ENCODE measurements around the gene FBXL7. TPM values are rescaled to one million over a fixed set of nuclear protein-coding genes. Genes with fewer than 3 reads are reported as not detected.
A peak's percentile ranks its signal among the peaks of the same experiment; 100 is the strongest.

Gene FBXL7
- 21.6 TPM for total RNA-seq
- long read RNA-seq, partial matches to known transcripts, result 1 of 12 reads
- long read RNA-seq, other reads (novel, unspliced or antisense), result 11 of 12 reads

GRCh38 chr5:15499528-15500324 lies at the start of gene FBXL7:
FBXL7 (plus strand) TSS chr5:15500180.
- ATAC-seq (peak; percentile 91), DNase-seq (peak; percentile 92)
- intact Hi-C loops (cut with micrococcal nuclease), result loop anchor here (10.0 kb wide), 1 partner anchor 295 kb away; no protein-coding TSS in a partner anchor

GRCh38 chr5:15450473-15450872 lies 49.5 kb upstream of the FBXL7 start:
- DNase-seq, result no peak
- intact Hi-C loops (cut with micrococcal nuclease), result no loop called here
- ATAC-seq, result no peak

GRCh38 chr5:15450949-15451348 lies 49.0 kb upstream of the FBXL7 start:
- intact Hi-C loops (cut with micrococcal nuclease), result no loop called here
- no peak for DNase-seq
- no peak for ATAC-seq

- intact Hi-C loops (cut with micrococcal nuclease), result no loop called here
- DNase-seq (no peak), ATAC-seq (peak; percentile 55)
Observed at GRCh38 chr5:15452030-15452429, 48.0 kb upstream of the FBXL7 start.

- DNase-seq (no peak), ATAC-seq (no peak)
- intact Hi-C loops (cut with micrococcal nuclease), result no loop called here
Observed at GRCh38 chr5:15452781-15453180, 47.2 kb upstream of the FBXL7 start.

- intact Hi-C loops (cut with micrococcal nuclease), result no loop called here
- no peak for DNase-seq
Observed at GRCh38 chr5:15459200-15459599, 40.8 kb upstream of the FBXL7 start.

GRCh38 chr5:15463231-15463980 lies 36.6 kb upstream of the FBXL7 start:
- intact Hi-C loops (cut with micrococcal nuclease), result loop anchor here (10.0 kb wide), 1 partner anchor 531 kb away; no protein-coding TSS in a partner anchor
- ATAC-seq (no peak), DNase-seq (no peak)

More at GRCh38 chr5:15459200-15459599, 40.8 kb upstream of the FBXL7 start:
- ATAC-seq, result no peak

GRCh38 chr5:15472116-15472515 lies 27.9 kb upstream of the FBXL7 start:
- intact Hi-C loops (cut with micrococcal nuclease), result no loop called here
- ATAC-seq (no peak), DNase-seq (no peak)

- ATAC-seq (no peak), DNase-seq (no peak)
- intact Hi-C loops (cut with micrococcal nuclease), result no loop called here
Observed at GRCh38 chr5:15474143-15474719, 25.7 kb upstream of the FBXL7 start.

GRCh38 chr5:15475367-15475766 lies 24.6 kb upstream of the FBXL7 start:
- intact Hi-C loops (cut with micrococcal nuclease), result no loop called here
- ATAC-seq (no peak), DNase-seq (no peak)

GRCh38 chr5:15476977-15477376 lies 23.0 kb upstream of the FBXL7 start:
- no peak for DNase-seq
- intact Hi-C loops (cut with micrococcal nuclease), result no loop called here
- ATAC-seq, result no peak

- DNase-seq (no peak), ATAC-seq (no peak)
- intact Hi-C loops (cut with micrococcal nuclease), result no loop called here
Observed at GRCh38 chr5:15480436-15480835, 19.5 kb upstream of the FBXL7 start.

GRCh38 chr5:15483351-15484097 lies 16.5 kb upstream of the FBXL7 start:
- intact Hi-C loops (cut with micrococcal nuclease), result no loop called here
- ATAC-seq (no peak), DNase-seq (no peak)

GRCh38 chr5:15487228-15487627 lies 12.8 kb upstream of the FBXL7 start:
- intact Hi-C loops (cut with micrococcal nuclease), result no loop called here
- DNase-seq (no peak), ATAC-seq (no peak)

- intact Hi-C loops (cut with micrococcal nuclease), result no loop called here
- DNase-seq (peak; percentile 35), ATAC-seq (no peak)
Observed at GRCh38 chr5:15489571-15490235, 10.3 kb upstream of the FBXL7 start.

- DNase-seq, result no peak
- ATAC-seq, result no peak
- intact Hi-C loops (cut with micrococcal nuclease), result no loop called here
Observed at GRCh38 chr5:15492545-15492944, 7.4 kb upstream of the FBXL7 start.

- DNase-seq (no peak), ATAC-seq (no peak)
- intact Hi-C loops (cut with micrococcal nuclease), result no loop called here
Observed at GRCh38 chr5:15493501-15493900, 6.5 kb upstream of the FBXL7 start.

- no peak for ATAC-seq
- intact Hi-C loops (cut with micrococcal nuclease), result no loop called here
- DNase-seq, result no peak
Observed at GRCh38 chr5:15495026-15495425, 5.0 kb upstream of the FBXL7 start.

- ATAC-seq (no peak), DNase-seq (no peak)
- intact Hi-C loops (cut with micrococcal nuclease), result no loop called here
Observed at GRCh38 chr5:15496886-15497285, 3.1 kb upstream of the FBXL7 start.
